Activated CD4-positive, alpha-beta T cell treated with anti-CD3 and anti-CD28 coated beads for 24 hours (primary cell): Measurements from ENCODE around the gene ACVRL1.

Source experiments
- DNase-seq, 2 donors: peaks; one replicate each; pipeline ENCODE4 v3.0.0-alpha.2; 2020; ENCODE audit warnings: low read depth in 2 of 2

Gene ACVRL1

DNA sequence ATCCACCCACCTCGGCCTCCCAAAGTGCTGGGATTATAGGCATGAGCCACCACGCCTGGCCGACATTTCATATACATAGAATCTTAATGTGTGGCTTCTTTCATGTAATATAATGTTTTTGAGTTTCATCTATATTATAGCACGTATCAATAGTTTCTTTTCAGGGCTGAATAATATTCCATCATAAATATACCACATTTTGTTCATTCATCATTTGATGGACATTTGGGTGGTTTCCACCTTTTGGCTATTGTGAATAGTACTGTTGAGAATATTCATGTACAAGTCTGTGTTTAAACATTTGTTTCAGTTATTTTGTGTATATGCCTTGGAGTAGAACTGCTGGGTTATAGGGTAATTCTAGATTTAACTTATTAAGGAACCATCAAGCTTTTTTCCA, 56.2 kb downstream of the ACVRL1 start:
- DNase-seq, result no peak

DNA sequence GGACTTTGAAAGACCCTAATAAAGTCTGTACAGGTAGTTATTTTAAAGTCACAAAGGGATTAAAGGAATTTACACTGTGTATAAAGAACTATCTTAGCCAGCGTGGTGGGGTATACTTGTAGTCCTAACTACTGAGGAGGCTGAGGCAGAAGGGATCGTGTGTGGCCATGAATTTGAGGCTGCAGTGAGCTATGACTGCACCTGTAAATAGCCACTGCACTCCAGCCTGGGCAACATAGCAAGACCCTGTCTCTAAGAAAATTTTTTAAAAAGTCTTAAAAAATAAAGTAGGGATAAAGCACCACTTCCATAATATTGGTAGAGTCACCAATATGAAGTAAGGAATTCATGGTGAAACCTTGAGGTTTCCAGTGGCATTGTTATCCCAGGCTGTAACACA, 62.3 kb downstream of the ACVRL1 start:
- no peak for DNase-seq

DNA sequence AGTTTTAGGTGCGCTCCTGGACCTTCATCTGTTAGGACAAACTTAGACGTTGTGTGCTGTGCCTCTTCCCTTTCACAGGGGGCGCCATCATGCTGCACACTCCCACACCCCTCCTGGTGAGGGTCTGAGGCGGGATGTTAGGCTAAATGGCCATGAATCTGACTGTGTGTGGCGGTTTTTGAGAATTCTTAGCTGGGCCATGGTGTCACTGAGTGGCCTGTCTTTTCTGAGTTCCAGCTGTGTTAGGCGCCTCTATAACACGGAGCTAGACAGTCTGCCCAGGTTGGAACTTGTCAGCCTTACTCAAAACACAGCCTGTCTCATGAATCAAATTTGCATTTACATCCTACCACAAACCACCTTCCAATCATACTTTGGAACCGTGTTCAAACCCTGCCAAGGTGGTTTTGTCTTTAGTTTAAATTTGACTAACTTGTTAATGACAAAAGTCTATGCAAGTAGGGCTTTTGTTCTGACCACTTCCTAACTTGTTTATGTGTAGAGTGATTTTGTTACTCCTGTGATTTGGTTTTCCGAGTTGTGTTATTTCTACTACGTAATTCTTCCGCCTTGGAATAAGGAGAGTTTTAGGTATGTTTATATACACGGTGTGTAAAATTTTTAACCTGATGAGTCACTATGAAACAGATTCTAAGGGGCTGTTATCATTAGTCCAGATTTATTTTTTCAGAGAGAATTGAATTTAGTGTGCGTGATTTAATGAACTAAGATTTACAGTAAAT, 63.8 kb downstream of the ACVRL1 start:
- DNase-seq, result peak; percentile 23 to 40

DNA sequence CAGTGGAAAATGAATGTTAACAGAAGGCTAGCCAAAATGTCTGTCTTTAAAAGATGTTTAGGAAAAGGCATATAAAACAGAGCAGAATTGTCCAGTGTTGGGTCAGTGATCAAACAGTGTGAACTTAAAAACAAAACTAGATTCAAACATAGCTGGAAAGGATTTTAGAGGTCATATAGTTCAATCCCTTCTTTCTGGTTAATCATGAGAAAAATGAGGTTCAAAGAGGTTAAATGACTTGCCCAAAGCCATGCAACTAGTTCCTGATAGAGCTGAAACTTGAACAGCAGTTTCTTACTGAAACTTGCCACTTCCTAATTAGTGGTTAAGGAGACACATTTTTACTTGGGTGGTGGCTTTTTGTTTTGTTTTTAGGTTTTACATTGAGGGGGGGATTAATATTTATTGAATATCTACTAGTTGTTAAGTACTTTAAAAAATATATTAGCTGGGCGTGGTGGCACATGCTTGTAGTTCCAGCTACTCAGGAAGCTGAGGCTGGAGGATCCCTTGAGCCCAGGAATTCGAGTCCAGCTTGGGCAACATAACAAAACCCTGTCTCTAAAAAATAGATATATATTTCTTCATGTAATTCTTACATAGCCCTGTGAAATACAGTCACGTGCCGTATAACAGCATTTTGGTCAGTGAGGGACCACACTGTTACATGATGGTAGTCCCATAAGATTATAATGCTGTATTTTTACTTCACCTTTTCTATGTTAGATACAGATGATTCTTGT, 64.5 kb downstream of the ACVRL1 start:
- DNase-seq, result no peak

DNA sequence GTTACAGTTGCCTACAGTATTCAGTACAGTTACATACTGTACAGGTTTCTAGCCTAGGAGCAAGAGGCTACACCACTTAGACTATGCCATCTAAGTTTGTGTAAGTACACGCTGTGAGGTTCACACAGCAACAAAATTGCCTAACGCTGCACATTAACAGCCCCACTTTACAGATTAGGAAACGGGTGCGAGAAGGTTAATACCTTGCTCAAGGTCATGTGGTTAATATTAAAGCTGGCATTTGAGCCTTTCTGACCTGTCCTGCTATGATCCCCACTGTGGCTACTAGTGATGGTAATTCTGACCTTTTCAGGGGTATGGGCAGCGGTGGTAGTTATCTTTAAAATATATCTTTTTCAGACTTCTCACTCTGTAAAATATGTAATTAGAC, 65.1 kb downstream of the ACVRL1 start:
- no peak for DNase-seq

DNA sequence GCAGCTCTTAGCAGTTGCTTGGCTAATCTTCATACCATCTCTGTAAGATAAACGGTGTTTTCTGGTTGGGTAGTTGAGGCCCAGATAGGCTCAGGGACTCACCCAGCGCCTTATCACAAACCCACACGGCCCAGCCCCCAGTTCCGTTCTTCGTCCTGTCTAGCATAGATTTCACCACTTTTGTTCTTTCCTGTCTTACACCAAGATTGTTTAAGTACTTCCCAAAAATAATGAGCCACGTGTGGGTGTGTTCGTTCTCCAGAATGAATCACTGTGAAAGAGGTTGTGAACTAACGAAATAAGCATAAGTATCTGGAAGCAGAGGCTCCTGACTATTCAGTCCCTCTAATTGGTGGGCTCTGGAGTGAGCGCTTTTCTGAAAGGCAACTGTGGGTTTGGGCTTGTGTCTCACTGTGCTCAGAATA, 65.6 kb downstream of the ACVRL1 start:
- DNase-seq, result peak in 1 of 2 donors; percentile 50
